ENCODE measurements around the gene PTTG2.
A peak's percentile ranks its signal among the peaks of the same experiment; 100 is the strongest.
"Not testable (repeated sequence)": the region's sequence is repeated elsewhere in the genome, so short reads cannot be mapped to it uniquely, and the experiment has no call there.

Gene PTTG2

DNA sequence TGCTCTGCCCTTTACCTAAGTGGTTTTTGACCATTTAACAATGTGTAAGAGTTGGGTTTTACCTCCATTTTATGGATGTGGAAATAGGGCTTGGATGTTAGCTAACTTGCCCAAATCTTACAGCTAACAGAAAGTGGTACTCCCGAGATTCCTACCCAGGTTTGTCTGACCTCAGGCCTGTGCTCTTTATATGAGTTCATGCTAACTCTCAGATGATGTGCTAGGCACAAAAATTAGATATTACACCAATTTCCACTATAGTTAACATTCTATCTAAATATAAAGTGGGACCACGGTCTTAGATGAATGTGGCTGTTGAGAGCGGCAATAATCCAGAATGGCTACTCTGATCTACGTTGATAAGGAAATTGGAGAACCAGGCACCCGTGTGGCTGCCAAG lies at the start of gene PTTG2:
TSS of gene PTTG2 (plus strand) at position 301 of the 400 bp plus-strand sequence. CDS start at position 338, 37 bp downstream.
- no peak within 1 kb of the TSS for H3K4me3 ChIP-seq (ENCODE audit: low read length)
- no peak for DNase-seq (ENCODE audit: low read depth)
- no peak for TF ChIP-seq CTCF (IDR thresholded peaks at IDR 0.05; ENCODE audit: insufficient read depth, low read depth, low read length, missing control alignments)

- no peak overlapping the region for H3K4me3 ChIP-seq (ENCODE audit: low read length)
- TF ChIP-seq CTCF (IDR thresholded peaks at IDR 0.05; ENCODE audit: insufficient read depth, low read depth, low read length, missing control alignments) = no peak
- no peak for DNase-seq (ENCODE audit: low read depth)
Measured at GRCh38 chr4:37914539-37914938, 45.7 kb upstream of the PTTG2 start.

- no peak overlapping the region for H3K4me3 ChIP-seq (ENCODE audit: low read length)
- DNase-seq (ENCODE audit: low read depth) = no peak
- TF ChIP-seq CTCF (IDR thresholded peaks at IDR 0.05; ENCODE audit: insufficient read depth, low read depth, low read length, missing control alignments) = no peak
Measured at GRCh38 chr4:37917388-37917787, 42.8 kb upstream of the PTTG2 start.

GRCh38 chr4:37918653-37919052 lies 41.5 kb upstream of the PTTG2 start:
- no peak overlapping the region for H3K4me3 ChIP-seq (ENCODE audit: low read length)
- no peak for TF ChIP-seq CTCF (IDR thresholded peaks at IDR 0.05; ENCODE audit: insufficient read depth, low read depth, low read length, missing control alignments)
- no peak for DNase-seq (ENCODE audit: low read depth)

- peak; percentile 13 for DNase-seq (ENCODE audit: low read depth)
- H3K4me3 ChIP-seq (ENCODE audit: low read length) = no peak overlapping the region
- TF ChIP-seq CTCF (IDR thresholded peaks at IDR 0.05; ENCODE audit: insufficient read depth, low read depth, low read length, missing control alignments) = no peak
Measured at GRCh38 chr4:37922328-37922727, 37.9 kb upstream of the PTTG2 start.

DNA sequence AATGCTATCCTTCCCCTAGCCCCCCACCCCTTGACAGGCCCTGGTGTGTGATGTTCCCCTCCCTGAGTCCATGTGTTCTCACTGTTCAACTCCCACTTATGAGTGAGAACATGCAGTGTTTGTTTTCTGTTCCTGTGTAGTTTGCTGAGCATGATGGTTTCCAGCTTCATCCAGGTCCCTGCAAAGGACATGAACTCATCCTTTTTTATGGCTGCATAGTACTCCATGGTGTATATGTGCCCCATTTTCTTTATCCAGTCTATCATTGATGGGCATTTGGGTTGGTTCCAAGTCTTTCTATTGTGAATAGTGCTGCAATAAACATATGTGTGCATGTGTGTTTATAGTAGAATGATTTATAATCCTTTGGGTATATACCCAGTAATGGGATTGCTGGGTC lies 37.1 kb upstream of the PTTG2 start:
- DNase-seq (ENCODE audit: low read depth); H3K4me3 ChIP-seq (ENCODE audit: low read length): not testable (repeated sequence)

GRCh38 chr4:37924946-37925345 lies 35.3 kb upstream of the PTTG2 start:
- DNase-seq (ENCODE audit: low read depth) = no peak
- no peak for TF ChIP-seq CTCF (IDR thresholded peaks at IDR 0.05; ENCODE audit: insufficient read depth, low read depth, low read length, missing control alignments)
- H3K4me3 ChIP-seq (ENCODE audit: low read length) = no peak overlapping the region

GRCh38 chr4:37927434-37927833 lies 32.8 kb upstream of the PTTG2 start:
- no peak overlapping the region for H3K4me3 ChIP-seq (ENCODE audit: low read length)
- no peak for TF ChIP-seq CTCF (IDR thresholded peaks at IDR 0.05; ENCODE audit: insufficient read depth, low read depth, low read length, missing control alignments)
- no peak for DNase-seq (ENCODE audit: low read depth)

Measured in epithelial cell of esophagus (primary cell).